Stimulated activated CD8-positive, alpha-beta memory T cell treated with anti-CD3 and anti-CD28 coated beads, Interleukin-4, amount 100 ng/mL, for 1 hour (primary cell): Measurements from ENCODE around the gene GOLT1B.

Source experiments
- DNase-seq, 2 donors: peaks; one replicate each; pipeline ENCODE4 v3.0.0-alpha.2; 2020; ENCODE audit warnings: low read depth in 2 of 2, low spot score in 1 of 2

The GOLT1B gene

DNA sequence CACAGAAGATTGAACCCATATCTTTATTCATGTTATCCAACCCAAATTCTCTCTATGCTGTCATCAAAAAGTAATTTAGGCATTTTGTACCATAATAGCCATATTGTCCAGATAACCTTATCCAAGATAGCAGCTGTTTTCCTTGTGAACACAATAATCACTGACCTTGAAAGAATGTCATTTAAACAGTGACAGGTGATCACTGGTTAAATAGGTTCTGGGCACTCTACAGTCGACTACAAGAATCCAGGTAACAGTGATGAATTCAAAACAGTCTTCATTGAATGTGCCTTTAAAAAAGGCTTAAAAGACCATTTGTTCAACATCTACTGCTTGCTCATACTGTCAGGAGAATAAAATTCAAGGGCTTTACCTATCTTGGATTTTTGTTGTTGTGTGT is 20.0 kb downstream of the GOLT1B start:
- DNase-seq, result no peak

DNA sequence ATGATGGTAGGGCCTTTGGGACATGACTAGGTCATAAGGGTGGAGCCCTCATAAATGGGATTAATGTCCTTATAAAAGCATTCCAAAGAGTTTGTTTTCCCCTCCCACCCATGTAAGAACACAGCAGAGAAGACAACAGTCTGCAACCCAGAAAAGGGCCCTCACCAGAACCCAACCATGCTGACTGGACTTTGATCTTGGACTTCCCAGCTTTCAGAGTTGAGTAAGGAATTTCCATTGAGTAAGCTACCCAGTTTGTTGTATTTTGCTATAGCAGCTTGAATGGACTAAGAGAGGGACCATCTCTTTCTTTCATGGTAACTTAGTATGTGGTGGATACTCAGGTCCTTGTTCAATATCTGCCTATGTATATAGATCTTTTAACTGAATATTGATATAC is 21.6 kb downstream of the GOLT1B start:
- no peak for DNase-seq

DNA sequence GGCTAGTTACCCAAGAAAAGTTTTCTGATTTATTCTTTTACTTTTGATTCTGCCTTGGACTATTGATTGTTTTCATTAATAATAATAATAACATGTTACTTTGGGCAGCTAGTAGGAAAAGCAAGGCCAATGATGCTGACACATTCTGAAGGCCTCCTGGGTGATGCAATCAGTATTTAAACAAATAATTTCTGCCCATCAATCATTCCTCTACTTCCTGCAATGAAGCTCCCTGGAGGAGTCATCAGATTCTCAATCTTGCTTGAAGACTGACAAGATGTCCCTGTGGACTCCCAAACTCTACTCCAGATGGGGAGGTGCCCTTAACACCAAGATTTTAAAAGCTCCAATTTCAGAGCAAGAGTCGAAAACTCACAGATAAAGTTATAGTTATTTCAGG is 24.5 kb downstream of the GOLT1B start, which contains the start of gene SPX:
TSS of gene SPX (plus strand) at position 244 of the 400 bp plus-strand sequence. CDS start 177 bp downstream, outside the sequence.
- no peak for DNase-seq

GRCh38 chr12:21526721-21527345 is 25.2 kb downstream of the GOLT1B start:
- DNase-seq, result no peak

- peak; percentile 6 to 11 for DNase-seq
Observed at GRCh38 chr12:21527451-21528180, 26.0 kb downstream of the GOLT1B start.

DNA sequence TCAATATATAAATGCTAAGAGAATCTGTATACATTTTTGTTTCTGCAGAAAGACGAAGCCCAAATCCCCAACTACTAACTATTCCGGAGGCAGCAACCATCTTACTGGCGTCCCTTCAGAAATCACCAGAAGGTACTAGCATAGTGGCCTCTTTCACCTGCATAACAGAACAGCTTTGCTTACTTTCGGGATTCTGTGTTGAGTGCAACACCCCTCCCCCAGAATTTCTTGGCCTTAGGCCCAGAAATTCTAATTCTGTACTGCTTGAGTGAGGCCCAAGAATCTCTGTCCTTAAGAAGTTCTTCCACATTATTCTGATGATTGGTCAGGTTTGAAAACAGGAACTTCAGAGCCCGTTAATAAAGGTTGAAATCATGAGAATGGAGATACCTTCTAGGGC is 27.4 kb downstream of the GOLT1B start:
- DNase-seq, result no peak

GRCh38 chr12:21529456-21529855 is 27.9 kb downstream of the GOLT1B start:
- no peak for DNase-seq

- DNase-seq, result no peak
Observed at GRCh38 chr12:21538061-21538653, 36.6 kb downstream of the GOLT1B start.

GRCh38 chr12:21539797-21540196 is 38.2 kb downstream of the GOLT1B start:
- DNase-seq, result no peak

DNA sequence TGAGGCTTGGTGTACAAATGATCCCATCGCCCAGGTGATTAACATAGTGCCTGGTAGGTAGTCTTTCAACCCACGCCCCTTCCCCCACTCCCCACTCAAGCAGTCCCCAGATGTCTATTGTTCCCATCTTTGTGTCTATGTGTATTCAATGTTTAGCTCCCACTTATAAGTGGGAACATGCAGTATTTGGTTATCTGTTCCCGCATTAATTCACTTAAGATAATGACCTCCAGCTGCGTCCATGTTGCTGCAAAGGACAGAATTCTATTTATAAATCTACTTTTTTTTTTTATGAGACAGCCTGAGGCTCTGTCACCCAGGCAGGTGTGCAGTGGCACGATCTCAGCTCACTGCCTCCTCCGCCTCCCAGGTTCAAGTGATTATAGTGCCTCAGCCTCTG is 40.2 kb downstream of the GOLT1B start:
- DNase-seq, result no peak

DNA sequence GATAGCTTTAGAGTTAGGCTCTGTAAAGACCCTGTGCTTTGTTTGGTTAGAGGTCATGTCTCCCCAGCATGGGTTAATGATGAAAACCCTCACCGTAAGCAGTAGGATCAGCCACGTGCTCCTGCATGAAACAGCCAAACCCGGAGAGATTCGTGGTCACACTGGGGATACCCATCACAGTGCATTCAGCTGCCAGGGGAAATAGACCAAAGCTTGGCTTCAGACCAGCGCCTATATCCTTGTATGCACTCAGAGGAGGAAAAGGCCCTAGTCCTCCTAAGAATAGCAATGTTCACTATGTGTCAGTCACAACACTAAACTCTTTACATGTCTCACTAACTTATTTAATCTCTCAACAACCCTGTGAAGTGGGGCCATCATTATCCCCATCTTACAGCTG is 40.8 kb downstream of the GOLT1B start:
- DNase-seq, result no peak

DNA sequence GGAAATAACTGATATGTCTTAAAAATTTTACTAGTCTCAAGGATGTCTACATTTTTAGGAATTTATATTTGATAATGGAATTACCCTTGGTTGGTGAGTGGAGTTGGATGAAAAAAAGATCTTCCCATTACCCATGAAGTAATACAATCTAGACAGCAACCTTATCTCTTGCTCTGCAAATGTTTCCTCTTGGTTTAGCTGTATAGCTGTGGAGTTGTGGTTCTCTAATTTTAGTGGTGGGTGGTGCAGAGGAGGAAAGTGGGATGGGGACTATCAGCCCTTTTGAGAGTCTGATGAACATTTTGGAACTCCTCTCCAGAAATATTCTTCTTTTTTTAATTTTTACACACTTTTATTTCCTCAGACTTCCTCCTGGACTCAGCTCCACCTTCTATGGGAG is 41.6 kb downstream of the GOLT1B start:
- no peak for DNase-seq

DNA sequence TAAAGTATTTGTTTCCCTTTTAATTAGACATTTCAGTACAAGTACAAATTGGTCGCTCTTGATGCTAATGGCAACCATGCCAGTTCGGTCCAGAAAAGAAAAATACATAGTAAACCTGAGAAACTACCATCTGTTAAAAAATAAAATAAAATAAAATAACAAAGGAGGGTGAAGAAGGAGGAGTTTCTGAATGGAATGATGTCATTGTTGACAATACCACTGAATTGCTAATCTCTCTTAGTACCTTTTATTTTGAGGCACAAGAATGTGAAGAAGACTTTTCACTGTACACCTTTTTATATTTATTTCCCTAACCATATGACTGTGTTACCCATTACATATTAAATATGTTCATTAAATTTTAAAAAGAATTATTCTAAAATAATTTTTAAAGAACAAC is 44.0 kb downstream of the GOLT1B start:
- DNase-seq, result no peak

GRCh38 chr12:21546716-21547115 is 45.1 kb downstream of the GOLT1B start:
- DNase-seq, result no peak

- DNase-seq, result no peak
Observed at GRCh38 chr12:21547437-21547836, 45.8 kb downstream of the GOLT1B start.

- no peak for DNase-seq
Observed at GRCh38 chr12:21551841-21552465, 50.4 kb downstream of the GOLT1B start.

DNA sequence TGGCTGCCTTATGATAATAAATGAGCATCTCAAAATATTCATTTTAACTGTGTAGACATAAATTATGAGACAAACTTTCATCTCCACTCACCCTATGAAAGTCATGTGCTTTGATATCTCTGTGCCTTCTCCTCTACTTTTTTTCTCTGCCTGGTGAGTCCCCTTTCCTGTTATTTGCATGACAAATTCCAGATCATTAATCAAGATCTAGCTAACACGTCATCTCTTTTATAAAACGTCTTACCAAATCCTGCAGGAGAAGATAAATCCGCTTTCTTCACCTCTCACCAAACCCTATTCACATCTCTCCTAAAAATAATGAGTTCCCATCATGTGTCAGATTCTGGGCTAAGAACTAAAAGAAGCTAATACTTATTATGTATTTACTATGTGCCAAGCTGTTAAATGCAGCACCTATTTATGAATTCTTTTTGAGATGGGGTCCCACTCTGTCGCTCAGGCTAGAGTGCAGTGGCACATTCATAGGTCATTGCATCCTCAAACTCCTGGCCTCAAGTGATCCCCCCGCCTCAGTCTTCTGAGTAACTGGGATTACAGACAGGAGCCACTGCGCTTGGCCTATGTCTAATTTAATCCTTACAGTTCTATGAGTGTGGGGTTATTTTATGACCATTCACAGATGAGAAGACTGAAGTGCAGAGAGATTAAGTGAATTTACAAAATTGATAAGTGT is 51.2 kb downstream of the GOLT1B start:
- DNase-seq, result no peak

DNA sequence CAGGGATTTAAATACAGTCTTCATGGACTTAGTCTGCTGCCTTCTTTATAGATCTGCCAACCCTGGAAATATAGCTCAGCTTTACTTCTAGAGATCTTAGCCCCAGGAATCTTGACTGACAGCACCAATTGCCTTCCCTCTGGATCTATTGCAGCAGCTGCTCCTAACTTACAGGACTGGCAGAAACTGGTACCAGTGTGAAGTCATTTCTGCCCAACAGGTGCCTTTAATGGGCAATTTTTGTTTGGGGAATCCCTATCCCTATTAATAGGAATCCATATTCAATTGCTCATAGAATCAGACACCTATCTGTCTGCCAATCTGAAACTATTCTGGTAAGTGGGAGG is 51.7 kb downstream of the GOLT1B start:
- DNase-seq, result no peak

DNA sequence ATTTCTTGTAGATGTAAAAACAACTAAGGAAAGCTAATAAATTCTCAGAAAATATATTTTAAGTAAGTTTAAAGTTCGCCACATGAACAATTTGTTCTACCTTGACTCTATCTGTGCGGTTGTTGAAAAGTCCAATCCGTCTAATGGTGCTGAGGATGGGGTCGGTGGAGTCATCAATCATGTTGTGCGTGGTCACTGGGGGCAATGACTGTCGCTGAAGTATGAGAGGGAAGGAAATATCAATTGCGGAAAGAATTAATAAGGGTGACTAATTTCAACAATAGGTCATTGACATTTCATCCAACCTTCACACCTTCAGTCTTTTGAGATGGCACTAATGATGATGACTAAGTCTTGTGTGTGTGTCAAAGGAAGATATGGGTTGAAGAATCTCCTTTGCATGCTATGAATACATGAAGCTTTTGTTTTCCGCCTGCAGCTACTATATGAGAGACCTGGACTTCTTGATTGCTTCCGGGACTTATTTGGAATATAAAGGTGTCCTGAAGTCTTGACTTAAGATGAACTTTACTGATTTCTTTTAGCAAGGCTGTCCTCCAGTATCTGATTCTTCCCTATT is 56.6 kb downstream of the GOLT1B start:
- DNase-seq, result no peak

DNA sequence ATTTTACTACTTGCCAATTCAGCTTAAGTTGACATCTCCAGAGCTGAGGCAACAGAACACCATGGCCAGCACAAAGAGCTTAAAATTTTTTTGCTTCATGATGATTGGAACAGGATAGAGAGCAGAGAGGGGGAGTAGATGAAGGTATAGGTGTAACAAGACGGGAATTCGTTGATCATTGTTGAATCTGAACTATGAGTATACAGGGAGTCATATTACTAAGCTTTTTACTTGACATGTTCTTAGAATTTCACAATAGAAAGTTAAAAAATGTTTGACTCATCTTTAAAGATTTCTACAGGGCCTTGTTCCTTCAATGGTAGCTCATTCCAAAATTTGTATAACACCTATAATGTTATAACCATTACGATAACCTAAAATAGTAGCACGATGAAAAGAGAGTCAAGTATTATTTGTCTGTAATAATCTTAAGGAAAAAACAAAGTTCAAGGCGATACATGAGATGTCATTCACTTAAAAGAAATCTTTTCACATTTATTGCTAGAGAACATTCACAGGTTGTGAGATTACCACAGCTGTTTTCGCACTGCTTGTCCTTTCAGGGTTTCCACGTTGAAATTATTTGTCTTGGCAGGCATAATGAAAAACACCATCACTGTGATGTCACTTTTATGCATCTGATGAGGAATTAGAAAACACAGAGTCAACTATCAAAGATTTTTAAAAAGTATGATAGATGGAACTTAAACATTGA is 58.4 kb downstream of the GOLT1B start:
- no peak for DNase-seq

DNA sequence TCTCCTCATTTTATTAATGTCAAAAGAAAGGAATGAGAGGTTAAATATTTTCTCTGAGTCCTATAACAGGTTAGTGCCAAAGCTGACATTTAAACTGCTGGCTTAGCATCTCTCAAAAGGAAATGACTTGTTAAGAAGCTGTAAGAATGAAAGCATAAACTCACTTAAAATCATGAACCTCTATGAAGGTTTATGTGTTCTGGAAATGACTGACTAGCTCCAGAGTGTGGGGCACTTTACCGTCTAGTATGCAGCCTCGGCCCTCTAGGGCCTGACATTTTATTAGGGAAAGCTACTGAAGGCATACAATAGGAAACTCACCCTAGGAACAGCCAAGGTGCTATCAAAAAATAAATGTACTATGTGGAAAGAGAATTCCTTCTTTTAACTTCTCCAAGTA is 59.6 kb downstream of the GOLT1B start:
- DNase-seq, result no peak
